ENCODE results near the gene TCP11L1.
"Not testable (repeated sequence)": the region's sequence is repeated elsewhere in the genome, so short reads cannot be mapped to it uniquely, and the experiment has no call there.

GRCh38 chr11:33122696-33123095, 83.3 kb downstream of the TCP11L1 start:
- not testable (repeated sequence) for TF ChIP-seq POLR2AphosphoS5 (IDR thresholded peaks at IDR 0.05; ENCODE audit: insufficient read depth in 1 of 2, low read depth in 1 of 2); CTCF (IDR thresholded peaks at IDR 0.05)

All from vagina (tissue), 2 donors.